ENCODE data around the gene PRR14.
A peak's percentile ranks its signal among the peaks of the same experiment; 100 is the strongest.
"Not testable (repeated sequence)": the region's sequence is repeated elsewhere in the genome, so short reads cannot be mapped to it uniquely, and the experiment has no call there.

PRR14 gene

DNA sequence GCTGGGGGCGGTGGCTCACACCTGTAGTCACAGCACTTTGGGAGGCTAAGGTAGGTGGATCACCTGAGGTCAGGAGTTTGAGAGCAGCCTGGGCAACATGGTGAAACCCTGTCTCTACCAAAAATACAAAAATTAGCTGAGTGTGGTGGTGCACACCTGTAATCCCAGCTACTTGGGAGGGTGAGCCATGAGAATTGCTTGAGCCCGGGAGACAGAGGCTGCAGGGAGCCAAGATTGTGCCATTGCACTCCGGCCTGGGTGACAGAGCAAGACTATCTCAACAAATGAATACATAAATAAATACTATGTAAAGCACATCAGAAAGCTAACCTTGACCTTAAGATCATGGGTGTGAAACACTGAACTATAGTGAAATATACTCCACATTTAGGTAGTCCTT is 45.9 kb downstream of the PRR14 start:
- DNase-seq: not testable (repeated sequence)

DNA sequence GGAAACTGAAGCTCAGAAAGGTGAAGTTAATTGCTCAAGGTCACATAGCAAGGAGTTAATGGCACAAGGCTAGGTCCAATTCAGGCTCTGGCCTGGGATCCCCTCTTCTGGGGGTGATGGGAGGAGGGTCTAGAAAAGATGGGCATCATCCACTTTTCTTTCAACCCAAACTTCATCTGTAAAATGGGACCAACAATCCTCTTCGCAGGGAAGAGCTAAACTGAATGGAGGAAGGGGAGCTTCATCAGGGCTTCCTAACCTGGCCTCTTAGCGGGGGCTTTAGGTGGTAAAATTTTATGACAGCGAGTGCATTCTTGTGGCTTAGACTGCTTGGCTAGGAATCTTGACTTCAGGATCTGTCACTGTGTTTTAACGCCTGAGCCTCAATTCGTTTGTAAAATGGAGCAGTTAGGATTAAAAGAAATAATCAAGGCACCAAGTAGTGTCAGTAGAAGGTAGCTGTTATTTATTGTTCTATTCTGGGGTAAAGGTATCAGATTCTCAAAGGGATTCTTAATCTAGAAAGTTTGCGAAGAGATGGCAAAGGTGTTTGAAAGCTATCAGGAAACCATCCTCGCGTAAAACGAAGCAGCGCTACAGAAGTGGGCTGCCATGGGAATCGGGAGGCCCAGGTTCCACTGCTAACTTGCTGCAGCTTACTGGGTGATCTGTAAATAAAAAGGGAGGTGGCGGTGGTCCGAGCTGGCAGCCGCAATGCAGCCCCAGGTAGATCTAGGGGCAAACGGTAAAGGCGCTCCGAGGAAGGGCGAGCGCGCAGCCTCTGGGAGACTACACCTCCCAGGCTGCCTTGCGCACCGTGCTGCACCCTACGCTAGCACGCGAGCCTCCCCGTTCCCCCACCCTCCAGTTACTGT is 46.7 kb downstream of the PRR14 start:
- peak; percentile 99 for DNase-seq

DNA sequence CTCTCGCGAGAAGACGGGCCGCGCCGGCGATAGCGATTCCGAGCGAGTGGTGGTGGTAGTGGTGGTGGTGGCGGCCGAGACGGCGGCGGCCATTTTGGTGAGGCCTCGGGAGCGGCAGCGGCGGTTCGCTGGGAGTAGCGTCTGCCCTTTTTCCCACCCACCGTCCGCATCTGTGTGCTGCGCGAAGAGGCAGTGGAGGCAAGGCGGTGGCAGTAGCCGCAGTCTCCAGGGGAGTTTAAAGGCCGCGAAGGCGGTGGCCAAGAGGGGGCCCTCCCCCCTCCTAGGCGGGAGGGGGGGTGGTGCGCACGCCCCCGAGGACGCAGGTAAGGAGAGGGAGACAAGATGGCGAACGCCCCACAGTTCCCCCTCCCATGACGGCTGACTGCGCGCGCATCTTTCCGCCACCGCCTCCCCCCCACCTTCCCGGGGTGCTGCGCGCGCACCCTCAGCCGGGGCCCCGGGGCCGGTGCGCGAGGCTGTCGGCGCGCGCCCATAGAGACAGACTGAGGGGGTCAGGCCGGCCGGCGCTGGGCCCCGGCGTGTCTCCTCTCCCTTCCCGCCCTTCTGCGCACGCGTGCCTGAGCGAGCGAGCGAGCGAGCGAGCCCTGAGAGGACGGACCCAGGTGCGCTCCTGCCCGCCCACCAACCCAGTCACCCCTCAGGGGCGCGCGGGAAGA is 47.5 kb downstream of the PRR14 start:
- DNase-seq: peak; percentile 96

DNA sequence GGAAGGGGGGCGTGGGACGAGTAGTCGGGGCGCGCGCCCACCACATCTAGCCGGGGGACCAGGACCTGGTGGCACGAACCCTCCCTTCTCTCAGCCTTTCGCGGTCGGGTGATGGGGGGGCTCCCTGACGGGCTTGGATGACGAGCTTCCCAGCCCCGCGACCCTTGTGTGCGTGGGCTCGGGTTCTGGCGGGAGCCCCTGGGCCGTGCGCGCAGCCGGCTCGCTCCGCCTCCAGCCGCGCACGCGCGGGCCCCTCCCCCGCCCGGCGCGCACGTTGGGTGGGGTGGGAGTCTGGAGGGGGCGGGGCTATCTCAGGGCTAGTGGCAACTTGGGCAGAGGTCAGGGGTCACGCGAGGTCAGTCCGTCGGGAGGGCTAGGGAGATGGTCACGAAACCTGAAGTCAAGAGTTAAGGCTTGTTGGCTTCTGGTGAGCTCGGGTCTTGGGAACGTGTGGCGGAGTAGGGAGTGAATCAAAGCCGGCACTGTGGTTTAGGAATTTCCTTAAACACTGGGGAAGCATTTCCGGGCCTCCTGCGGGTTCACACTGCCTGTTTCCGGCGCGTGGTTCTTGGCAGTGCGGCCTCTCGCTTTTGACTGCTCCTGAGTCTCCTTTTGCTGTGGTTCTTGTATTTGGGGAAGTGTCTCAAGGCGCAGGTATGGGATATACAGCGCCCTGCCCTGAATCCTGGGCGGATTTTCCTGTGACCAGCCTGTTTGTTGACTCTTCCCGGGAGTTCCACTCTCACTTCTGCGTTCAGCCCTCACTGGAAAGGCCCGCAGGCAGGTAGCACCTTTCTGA is 48.3 kb downstream of the PRR14 start, which contains the start of gene SRCAP:
TSS of gene SRCAP (plus strand) at position 356 of the 799 bp plus-strand sequence. CDS start 1,654 bp downstream, outside the sequence.
- DNase-seq: peak; percentile 94

DNA sequence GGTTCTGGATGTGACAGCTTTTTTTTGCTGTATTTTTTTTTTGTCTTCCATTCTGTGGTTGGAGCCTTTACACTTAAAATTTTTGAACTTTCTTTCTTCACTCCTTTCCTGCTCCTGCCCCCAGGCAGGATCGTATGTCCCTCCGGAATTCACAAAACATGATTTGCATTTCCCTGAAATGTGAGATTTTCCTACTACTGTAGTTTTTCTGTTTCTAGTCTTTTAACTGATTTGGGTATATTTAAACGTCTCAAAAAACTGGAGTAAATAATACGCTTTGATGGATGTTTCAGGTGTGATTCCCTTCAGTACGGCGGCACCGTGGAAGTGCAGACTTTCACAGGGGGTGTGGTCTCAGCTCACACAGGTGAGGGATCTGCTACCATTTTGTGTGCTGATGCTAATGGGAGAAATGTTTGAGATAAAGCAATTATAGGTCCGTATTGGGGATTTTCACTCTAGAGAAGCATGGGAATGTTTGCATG is 48.9 kb downstream of the PRR14 start:
- DNase-seq: no peak

DNA sequence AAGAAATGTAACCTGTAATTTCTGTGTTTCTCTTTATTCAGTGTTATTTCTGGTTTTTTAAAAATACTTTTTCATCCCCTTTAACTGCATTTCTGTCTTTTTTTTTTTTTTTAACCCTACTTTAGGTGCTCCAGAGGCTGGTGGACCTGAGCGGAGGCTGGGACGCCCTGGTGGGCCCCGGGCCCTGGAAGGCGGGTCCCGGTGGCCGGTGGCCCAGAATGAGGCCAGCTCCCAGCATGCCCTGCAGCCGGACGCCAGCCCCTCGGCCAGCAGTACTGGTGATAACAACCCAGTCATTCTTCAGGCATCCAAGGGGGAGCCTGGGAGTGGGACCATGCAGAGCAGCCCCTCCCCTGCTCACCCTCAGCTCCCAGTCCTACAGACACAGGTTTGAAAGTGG is 49.7 kb downstream of the PRR14 start:
- DNase-seq: no peak

DNA sequence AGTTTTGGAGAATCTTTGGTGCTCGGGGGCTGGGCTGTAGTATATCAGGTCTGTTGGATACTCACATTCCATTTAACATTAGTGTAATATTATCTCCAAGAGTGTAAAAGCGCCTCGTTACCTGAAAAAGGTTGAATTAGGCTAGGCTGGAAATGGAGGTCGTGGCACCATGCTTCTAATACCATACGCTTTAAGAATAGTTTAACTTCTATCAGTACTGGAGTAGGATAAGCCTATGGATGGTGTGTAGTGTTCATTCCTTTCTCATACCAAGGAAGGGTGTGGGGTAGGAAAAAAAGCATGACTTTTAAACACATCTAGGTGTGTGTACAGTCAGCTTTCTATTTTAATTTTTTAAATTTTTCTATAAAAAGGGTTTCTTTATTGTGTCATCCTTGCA is 50.2 kb downstream of the PRR14 start:
- DNase-seq: no peak

DNA sequence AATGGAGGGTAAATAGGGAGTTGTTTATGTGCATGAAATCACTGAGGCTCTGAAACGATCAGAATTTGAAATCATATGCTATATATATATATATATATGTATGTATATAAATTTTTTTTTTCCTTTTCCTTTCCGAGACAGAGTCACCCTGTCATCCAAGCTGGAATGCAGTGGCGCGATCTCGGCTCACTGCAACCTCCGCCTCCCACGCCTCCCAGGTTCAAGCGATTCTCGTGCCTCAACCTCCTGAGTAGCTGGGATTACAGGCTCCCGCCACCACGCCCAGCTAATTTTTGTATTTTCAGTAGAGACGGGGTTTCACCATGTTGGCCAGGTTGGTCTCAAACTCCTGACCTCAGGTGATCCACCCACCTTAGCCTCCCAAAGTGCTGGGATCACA is 52.3 kb downstream of the PRR14 start:
- not testable (repeated sequence) for DNase-seq

DNA sequence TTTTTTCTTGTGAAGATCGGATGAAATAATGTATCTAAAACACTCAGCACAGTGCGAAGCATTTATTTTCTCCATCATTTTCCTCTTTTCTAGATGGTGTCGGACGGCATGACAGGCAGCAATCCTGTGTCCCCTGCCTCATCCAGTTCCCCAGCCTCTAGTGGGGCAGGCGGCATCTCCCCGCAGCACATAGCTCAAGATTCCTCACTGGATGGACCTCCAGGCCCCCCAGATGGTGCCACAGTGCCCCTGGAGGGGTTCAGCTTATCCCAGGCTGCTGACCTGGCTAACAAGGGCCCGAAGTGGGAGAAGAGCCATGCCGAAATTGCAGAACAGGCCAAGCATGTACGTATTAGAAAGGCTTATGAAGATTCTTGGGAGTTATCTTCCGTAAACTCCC is 53.2 kb downstream of the PRR14 start:
- no peak for DNase-seq

All from NCI-H69 (cell line).